DMS153 treated with DMSO at 0.1 percent for 48 hours (cell line): ENCODE measurements around the gene TRIM60.
"Not testable (repeated sequence)": the region's sequence is repeated elsewhere in the genome, so short reads cannot be mapped to it uniquely, and the experiment has no call there.

ENCODE experiments used
- DNase-seq: peaks from one replicate; lab custom pipeline; 2025; ENCODE audit not compliant: unreplicated experiment; lab: John Stamatoyannopoulos, UW

The TRIM60 gene

GRCh38 chr4:165052627-165053026, 20.8 kb downstream of the TRIM60 start:
- DNase-seq = no peak

DNA sequence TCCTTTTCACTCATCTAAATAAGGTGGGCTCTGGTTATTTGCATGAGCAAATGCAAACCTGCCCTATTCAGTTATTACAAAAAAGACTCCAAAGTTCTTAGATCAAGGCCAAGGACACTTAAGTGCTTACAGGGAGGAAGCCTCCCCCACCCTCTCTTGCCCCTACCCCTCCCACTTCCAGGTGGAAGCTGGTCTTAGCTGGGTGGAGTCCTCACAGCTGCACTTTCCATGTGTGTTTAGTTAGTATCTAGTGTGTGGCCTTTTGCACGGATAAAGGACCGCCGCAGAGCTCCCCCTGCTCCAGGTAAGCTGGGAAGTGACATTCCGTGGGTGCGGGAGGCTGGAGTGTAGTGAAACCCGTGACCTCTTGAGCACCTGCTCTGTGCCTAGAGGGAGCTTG, 21.8 kb downstream of the TRIM60 start, which contains the start of gene TRIM75:
Gene TRIM75 (plus strand): TSS at position 222 of the 400 bp plus-strand sequence. CDS start 5,282 bp downstream, outside the sequence.
- no peak for DNase-seq

- no peak for DNase-seq
Observed at GRCh38 chr4:165055601-165056000, 23.8 kb downstream of the TRIM60 start.

DNA sequence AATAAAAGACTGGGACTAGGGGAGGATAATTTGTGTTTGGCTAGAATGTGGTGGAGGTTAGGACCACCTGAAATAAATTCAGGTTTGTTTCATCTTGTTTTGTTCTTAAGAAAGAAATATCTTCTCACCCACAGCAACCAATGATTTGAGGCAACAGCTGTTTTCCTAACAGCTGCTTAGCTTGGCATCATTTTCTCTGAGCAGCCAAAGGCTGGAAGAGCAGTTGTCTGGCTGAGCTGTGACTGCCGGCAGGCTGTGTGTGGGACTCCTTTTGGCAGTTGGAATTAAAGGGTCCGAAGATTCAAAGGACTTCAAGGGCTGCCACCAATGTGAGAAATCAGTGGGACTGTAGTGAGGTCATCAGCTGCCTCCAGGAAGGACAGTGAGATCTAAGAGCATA, 26.9 kb downstream of the TRIM60 start:
- DNase-seq = no peak

GRCh38 chr4:165059386-165059785, 27.6 kb downstream of the TRIM60 start:
- no peak for DNase-seq

DNA sequence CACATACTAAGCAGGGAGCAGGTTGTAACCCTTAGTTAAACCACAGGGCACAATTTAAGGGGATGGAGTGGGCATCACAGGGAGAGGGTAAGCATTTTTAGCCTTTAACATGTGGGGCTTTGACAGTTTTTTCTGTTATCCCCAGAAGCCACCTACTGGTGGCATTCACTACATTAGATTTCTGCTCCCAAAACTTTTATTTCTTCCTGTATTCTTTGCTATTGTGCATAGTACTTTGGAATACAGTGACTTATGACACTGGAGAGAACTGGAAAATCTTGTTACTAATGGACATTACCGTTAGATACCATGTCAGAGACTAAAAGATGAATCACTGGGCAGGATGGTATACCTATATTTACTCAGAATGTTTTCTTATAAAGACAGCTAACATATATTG, 29.1 kb downstream of the TRIM60 start:
- no peak for DNase-seq

- DNase-seq = no peak
Observed at GRCh38 chr4:165070560-165070959, 38.8 kb downstream of the TRIM60 start.

GRCh38 chr4:165073346-165073745, 41.5 kb downstream of the TRIM60 start:
- DNase-seq = not testable (repeated sequence)

- no peak for DNase-seq
Observed at GRCh38 chr4:165077034-165077578, 45.3 kb downstream of the TRIM60 start.

- peak; percentile 42 for DNase-seq
Observed at GRCh38 chr4:165079476-165079875, 47.7 kb downstream of the TRIM60 start.

- not testable (repeated sequence) for DNase-seq
Observed at GRCh38 chr4:165084787-165085186, 53.0 kb downstream of the TRIM60 start.

GRCh38 chr4:165085946-165086345, 54.1 kb downstream of the TRIM60 start:
- no peak for DNase-seq

DNA sequence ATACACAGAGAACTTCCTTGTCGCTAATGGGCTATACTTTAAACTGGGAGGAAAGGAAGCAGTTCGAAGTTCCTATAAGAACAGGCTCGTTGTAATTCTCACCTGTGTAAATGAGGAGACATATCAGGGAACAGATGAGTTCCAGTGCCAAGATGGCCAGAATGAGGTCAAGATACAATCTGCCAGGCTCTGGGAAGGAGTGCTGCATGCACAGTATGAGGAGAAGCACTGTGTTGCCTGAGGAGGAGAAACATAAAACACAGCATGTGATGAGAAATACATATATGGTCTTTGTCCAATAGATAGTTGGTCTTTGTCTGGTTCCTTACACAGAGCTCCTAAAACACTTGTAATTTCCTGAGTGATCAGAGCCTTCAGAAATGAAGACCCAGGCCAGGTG, 56.6 kb downstream of the TRIM60 start:
- DNase-seq = no peak
